GM19328 (cell line): ENCODE measurements around the gene RASGRF2.

Source experiments
- ATAC-seq: cut with Tn5 transposase; IDR thresholded peaks from one replicate; pipeline ENCODE4 v1.9.1; 2021; ENCODE audit warnings: mild to moderate bottlenecking, moderate library complexity; ENCODE audit not compliant: unreplicated experiment

The RASGRF2 gene

DNA sequence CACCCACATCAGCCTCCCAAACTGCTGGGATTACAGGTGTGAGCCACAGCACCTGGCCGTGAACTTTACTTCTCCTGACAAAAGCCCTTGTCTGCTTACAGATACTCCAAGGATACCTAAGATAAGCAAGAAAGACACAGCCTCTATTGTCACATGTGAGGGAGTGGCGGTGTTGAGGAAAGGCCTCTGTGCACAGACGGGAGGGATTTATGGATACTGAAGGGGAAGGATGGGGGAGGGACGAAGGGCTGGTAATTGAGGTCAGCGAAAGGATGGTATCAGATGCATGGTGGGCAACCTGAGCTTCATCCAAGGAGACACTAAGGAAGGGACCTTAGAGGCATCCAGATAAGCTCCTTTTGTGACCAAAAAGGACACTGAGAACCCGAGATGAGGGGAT, 206.3 kb downstream of the RASGRF2 start:
- no peak for ATAC-seq

DNA sequence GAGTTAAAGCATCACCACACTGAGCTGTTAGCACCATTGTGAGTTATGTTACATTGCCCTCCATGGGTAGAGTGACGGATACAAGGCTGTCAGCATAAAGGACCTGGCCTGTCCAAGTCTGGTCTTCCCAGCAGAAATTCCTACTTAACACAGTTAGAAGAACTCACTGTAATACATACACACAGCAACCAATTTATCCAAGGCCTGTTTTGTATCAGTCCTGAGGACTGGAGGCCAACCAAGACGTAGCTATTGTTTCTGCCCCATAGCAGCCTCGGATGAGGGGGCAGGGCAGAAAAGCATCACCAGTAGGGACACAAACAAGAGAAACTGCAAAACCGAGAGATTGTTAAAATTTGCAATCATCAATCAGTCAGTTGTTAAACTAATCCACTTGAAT, 206.9 kb downstream of the RASGRF2 start:
- ATAC-seq = no peak

DNA sequence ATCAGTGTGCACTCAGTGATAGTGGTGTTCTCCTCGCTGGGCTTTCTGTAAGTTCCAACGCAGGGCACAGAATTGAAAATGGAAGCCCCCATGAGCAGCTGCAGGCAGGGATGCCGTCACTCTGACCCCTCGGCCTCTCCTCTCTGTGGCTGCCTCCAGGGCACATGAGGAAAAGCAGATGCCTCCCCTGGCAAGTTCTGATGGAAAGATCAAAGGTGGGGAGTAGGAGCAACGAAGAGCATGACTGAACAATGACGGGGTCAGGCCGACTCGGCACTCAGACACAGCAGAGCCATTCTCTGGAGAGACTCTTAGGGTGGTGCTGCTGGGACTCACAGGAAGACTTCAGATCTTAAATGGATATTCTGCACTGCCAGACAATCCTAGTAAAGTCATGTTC, 207.4 kb downstream of the RASGRF2 start:
- ATAC-seq = no peak

DNA sequence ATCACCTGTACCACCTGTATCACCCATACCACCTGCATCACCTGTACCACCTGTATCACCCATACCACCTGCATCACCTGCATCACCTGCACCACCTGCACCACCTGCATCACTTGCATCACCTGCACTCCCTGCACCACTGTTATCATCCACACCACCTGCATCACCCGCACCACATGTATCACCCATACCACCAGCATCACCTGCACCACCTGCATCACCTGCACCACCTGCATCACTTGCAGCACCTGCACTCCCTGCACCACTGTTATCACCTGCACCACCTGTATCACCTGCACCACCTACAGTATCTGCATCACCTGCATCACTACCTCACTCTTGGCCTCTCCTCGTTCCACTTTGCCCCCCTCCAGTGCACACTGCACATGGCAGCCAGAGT, 209.8 kb downstream of the RASGRF2 start:
- no peak for ATAC-seq

GRCh38 chr5:81171769-81172168, 211.6 kb downstream of the RASGRF2 start:
- ATAC-seq = no peak

GRCh38 chr5:81172710-81173109, 212.5 kb downstream of the RASGRF2 start:
- no peak for ATAC-seq

GRCh38 chr5:81177061-81177460, 216.9 kb downstream of the RASGRF2 start:
- ATAC-seq = no peak

GRCh38 chr5:81179959-81180358, 219.8 kb downstream of the RASGRF2 start:
- ATAC-seq = no peak

DNA sequence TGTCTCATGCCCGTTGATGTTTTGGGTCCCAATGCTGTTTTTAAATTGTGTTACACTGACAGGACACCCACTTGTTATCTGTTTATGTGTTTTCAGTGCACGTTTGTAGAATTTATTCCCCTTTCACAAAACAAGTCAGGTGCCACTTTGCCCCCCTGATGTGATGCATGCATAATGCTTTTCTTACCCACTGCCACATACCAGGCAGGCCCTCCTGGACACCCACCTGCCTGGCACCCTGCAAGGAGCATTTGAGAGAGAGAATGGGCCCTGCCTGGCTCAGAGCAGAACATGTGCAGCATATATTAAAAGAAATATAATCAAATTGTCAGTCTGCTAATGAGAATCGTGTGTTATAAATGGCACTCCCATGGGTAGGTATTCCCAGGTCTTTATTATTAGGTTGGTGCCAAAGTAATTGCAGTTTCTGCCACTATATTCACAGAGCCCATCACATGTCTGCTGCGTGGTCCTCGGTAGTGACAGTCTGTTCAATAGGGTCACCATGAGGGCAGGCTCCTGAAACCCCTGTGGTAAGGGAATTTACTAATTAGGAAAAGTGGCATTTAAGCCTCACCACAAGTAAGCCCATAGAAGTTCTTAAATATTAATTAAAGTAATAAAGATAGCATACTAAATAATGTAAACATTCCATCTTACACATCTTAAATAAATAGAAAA, 220.8 kb downstream of the RASGRF2 start:
- no peak for ATAC-seq

DNA sequence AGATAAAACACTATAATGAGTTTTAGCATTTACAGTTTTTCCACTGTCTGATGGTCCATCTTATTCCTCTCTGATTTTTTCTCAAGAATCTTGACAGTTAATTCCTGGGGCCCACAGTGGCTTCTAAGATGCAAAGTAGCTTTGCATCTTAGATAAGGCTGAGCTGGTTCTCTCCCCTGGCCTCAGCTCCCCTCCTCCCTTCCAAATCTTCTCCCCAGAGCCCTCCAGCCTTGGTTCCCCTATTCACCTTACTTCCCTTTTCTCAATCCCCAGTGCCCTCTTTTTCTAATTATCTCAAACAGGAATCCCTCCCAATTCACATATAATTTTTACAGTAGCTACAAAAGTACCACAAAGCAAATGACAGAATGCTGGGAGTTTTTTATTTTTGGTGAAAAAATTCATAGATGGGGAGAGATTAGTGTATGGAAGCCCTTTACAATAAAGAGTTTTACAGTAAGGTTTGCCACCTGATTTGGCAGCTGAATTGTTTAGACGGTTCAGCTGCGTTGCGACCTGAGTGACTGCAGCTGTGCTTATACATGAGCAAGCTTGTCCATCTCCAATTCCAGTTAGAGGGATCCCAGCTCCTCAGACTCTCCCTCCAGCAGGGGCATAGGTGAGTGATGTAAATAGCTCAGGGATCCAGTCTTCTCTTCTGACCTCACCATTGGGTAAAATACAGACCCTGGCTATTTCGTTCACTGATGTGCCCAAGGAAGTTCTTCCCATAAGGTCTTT, 221.6 kb downstream of the RASGRF2 start:
- no peak for ATAC-seq

DNA sequence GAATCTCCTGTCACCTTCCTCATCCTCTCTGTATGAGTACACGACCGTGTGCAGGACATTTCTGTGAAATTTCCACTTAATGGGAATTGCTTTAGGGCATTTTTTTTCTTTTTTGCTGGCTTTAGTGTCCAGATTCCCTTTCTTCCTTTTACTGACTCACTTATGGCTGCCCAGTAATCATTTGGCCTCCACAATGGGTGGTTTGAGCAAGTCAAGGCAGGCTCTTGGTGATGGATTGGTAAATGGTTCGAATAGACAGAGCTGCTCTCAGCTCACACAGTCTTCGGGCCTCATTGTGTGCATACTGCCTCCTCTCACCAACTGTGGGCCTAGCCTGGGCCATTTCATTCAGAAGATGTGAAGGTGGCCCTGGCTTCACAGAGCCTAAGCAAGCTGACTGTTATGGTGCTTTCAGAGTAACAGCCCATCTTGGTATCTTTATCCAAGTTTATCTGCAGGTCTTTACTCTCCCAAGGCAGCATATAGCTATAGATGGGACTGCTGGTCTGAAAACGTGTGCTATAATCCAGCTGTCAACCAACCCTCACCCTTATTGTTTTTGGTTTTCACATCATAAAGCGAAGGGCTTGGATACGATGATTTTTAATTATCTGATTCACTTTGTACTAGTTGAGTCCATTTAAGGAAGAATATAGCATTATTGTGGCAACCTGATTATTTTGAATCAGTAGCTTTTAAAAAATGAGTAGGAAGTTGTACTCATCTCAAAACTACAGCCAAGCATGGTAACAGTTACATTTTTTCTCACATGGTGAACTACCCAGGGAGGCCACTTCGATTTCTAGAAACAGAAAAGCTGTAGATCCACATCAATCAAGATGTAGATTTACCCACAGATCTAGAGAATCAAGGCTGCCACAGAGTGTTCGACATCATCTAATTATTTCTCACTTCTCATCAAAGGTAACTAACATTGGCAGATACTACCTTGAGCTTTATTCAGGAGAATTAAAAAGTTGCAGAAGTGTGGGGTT, 222.5 kb downstream of the RASGRF2 start:
- no peak for ATAC-seq

DNA sequence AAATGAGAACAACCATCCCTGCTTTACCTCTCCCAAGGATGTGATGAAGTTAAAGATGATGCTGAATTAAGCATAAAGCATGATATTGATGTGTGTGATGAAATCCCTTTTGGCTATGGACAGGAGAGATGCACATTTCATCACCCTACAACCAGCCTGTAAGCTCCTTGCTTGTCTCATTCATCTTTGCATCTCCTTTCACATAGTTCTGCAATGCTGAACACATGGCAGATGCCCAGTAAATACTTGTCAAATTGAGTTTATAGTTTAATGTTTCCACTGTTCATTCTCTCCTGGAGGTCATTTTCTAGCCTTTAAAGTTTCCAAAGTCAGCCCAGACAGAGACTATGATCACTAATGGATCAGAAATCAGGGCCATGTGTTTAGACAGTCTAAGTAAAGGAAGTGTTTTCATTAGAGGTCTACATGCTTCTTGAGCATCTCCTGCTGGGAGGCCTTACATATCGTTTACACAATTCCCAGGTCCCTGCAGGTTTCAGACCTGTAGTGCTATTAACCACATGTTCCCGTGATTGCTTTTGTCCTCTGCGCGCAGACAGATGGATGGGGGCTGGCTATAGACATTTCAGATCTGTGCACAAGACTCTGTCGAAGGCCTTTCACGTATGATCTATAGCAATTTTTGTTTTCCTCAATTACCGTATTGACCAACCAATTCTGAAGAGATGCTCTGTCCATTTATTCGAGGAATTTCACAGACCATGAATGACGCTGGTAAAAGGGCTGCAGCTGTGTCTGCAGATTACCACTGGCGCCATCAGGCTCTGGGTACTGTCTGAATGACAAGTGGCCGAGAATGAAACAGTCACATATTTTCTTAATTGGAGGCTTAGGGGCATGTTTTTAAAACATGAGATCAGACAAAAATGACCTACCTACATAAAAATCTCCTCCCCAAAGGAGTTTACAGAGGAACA, 223.9 kb downstream of the RASGRF2 start:
- no peak for ATAC-seq

GRCh38 chr5:81184749-81185110, 224.6 kb downstream of the RASGRF2 start:
- no peak for ATAC-seq

DNA sequence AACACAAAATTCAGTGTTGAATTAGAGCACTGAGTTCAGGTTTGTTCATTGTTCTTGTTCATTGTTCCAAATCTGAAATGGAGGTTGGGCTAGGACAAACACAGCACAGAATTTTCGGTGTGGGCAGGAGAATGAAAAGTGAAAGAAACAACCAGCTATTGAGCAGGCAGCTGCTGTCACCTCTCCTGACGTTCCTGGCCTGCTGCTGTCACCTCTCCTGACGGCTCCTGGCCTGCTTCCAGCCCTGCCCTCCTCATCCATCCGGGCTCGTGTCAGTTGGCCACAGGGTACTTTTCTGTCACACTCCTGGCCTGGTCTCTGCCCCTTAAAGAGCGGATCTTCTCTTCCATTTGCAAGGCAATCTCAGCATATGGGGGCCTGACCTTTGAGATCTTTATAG, 227.7 kb downstream of the RASGRF2 start:
- no peak for ATAC-seq

GRCh38 chr5:81188962-81189361, 228.8 kb downstream of the RASGRF2 start:
- no peak for ATAC-seq

DNA sequence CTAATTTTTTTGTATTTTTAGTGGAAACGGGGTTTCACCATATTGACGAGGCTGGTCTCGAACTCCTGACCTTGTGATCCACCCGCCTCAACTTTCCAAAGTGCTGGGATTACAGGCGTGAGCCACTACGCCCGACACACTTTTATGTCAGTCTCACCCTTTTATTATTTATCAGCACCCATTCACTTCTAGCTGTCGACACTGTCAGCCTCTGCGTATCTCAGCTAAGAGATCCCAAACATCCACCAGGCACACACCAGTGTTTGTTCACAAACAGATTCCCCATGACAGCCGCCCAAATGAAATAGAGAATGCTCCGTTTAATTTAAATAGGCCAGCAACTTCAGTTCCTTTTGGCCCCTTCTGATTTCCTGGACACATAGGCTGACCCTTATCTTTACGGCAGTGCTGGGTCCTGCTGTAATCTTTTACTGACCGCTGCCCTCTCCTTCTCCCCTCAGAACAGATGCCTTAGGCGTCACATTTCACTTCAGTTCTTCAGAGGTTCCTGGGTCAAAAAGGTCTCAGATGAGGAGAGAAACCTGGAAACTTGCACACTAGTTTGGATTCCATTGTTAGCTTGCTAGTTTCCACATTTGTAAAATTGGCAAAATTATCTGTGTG, 229.8 kb downstream of the RASGRF2 start:
- no peak for ATAC-seq

DNA sequence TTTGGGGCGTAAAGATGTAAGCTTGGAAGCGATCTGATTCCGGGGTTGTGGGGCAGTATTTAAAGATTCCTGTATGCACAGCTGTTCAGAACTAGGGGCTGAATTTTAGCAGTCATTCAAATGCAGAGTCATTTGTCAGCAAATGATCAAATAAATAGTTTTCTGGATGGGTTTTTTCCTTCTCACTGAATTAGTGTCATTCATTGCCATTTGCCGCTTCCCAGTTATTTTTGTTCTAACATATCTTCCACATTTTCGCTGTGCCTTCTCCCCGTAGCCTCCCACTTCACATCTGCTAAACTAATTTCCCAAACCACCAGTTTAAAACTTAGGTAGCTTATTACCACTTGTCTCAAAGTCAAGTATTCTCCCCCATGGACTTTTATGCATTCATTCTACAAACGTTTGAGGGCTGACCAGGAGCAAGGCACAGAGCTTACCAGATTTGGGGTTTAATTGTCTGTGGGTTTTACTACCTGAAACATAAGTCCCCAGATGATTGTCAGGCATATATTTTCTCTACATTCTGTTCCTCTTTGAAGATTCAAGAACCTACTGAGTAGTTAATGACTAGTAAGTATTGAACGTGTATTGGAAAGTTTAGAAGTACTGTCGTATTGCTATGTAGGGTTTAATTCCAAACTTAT, 231.7 kb downstream of the RASGRF2 start:
- no peak for ATAC-seq

GRCh38 chr5:81192373-81192750, 232.2 kb downstream of the RASGRF2 start:
- no peak for ATAC-seq

DNA sequence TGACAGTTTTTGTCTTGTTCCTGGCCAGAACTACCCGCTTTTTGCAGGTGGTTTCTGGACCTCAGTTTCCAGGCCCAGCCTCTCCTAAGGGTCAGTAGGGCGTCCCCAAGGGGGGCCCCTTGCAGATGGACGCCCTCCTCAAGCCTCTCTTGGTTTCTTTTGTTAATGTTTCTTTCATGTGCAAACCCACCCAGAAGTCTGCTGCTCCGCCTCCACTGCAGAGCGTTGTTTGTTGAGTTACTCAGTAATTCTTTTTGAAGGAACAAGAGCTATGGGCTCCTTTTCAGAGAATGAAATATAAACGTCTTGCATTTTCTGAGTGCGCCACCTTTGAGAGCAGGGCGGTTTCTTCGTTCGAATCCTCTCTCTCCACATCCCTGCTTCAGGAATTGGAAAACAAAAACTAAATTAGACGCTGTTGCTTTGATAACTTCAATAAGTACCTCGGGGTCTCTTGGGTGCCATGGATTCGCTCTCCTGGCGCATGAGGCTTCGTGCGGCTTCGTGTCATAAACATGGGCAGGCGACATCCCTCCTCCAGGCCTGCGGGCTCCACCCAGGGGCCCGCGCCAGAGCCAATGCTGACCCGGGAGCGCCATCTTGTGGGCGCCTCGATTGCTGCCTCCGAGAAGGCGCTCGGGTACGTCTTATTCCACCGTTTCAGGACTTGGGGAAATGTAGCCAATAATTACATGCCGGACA, 234.6 kb downstream of the RASGRF2 start:
- ATAC-seq = peak; percentile 79
